Suppressor macrophage (primary cell): ENCODE results near the gene MDN1.

Experiments
- DNase-seq, 4 experiments: peaks; one replicate each; pipeline ENCODE4 v3.0.0-alpha.2; 2020 to 2022

MDN1 gene

GRCh38 chr6:89689732-89690131 lies 129.9 kb downstream of the MDN1 start:
- DNase-seq, result peak; percentile 49 to 74 (median 65)

DNA sequence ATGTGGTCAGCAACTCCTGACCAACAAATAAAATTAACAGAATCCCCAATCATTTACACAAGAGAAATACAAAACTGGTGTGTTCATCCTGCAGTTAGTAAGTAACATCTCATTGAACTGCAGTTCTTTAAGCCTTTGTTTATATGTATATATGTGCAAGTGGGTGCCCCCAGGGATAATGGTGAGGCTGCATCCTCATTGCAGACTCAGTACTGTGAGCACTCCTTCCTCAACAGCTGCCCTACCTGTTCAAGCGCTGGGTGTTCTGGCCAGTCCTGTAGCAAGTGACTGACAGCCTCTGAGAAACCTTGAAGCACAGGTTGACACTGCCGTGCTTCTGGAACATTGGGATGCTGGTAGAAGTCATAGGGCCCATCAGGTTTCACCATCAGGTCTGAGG lies 131.3 kb downstream of the MDN1 start:
- no peak for DNase-seq

- no peak for DNase-seq
Observed at GRCh38 chr6:89685311-89685710, 134.3 kb downstream of the MDN1 start.

GRCh38 chr6:89682991-89683390 lies 136.6 kb downstream of the MDN1 start:
- no peak for DNase-seq

GRCh38 chr6:89681983-89682564 lies 137.5 kb downstream of the MDN1 start:
- no peak for DNase-seq

GRCh38 chr6:89680551-89680950 lies 139.0 kb downstream of the MDN1 start:
- no peak for DNase-seq

DNA sequence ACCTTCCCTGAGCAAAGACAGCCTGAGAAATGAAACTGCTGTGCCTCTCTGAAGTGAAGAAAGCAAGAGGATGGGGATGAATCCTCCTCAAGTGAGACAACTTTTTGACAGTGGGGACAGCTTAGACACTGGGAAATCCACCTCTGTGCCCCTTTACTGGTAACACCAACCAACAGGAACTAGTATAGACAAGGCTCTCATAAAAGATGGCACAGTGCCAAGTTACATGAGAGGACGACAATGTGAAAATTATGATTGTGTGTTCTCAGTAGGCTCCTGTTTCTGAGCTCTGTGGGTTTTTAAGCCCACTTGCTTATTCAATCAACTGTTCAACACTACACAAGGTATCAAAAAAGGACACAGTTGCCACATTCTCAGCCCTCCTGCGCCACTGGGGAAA lies 139.4 kb downstream of the MDN1 start:
- peak in 2 of 4 experiments; percentile 3 to 21 for DNase-seq

- no peak for DNase-seq
Observed at GRCh38 chr6:89679215-89680120, 140.1 kb downstream of the MDN1 start.

DNA sequence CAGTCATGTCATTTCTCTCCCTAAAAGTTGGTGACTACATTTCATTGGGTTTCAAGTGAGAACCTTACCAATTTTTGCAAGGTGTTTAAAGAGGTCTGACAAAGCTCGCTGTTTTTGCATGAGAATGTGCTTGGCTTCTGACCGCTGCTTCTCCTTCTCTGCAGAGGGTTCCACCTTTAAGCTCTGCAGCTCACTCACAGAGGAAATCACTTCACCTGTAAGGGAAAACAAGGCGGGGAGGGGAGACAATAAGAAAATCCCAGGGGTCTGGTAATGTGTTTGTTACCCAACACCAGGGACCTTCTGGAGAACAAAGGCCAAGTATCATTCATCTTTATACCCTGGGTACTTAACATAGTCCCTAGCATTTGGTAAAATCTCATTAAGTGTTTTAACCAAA lies 141.1 kb downstream of the MDN1 start:
- DNase-seq, result no peak

DNA sequence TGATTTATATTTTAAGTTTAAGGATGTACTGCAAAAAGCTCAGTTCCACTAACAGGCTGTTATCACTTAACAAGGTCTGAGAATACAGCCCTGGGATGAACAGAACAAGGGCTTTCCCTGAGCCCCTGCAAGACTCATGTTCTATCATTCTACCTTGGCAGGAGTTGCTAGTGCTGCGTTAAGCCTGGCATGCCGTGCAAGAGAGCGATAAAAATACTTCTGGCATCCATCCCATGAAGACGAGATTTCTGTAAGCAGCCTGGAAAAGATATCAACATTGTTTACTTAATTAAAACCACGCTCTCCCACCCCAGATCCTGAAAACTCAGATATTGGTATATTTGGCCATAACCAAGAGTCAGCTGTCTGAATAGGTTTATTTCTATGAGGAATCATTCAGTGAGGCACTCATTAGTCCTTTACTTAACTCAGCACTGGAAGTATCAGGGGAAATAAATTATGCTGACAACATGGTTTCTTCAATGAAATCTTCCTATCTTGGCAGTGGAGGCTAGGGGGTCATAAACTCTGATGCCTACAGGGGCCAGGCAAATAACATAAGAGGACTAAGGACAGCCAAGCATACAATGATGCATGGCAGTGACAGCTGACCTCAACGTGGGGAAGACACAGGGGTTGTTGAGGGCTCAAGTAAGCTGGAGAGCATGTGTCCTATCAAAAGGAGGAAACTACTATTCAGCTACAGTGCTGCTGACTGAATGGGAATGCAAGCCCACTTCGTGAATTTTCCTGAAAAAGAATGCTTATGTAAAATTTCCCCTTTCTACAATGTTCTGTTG lies 143.4 kb downstream of the MDN1 start:
- no peak for DNase-seq

DNA sequence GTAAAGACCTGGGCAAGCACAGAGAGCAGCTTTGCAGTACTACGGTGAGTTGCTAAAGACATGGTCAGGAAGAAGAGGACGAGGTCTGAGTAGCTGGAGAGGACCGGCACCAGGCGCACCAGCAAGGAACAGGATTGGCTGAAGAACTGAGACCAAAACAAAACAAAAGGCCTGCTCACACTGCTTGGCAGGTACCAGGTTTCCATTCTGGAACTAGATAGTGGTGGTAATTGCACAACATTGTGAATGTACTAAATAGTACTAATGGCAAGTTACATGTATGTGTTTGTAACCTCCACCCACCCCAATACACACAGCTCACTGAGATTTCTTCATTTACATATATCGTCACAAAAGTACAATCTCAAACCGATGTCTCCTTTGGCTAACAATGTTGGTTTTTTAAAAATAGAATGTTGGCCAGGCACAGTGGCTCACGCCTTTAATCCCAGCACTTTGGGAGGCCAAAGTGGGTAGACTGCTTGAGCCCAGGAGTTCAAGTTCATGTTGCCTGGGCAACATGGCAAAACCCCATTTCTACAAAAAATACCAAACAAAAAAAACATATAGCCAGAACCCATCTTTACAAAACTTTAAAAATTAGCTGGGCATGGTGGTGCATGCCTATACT lies 148.5 kb downstream of the MDN1 start:
- no peak for DNase-seq

GRCh38 chr6:89669002-89669401 lies 150.6 kb downstream of the MDN1 start:
- DNase-seq, result no peak

- DNase-seq, result no peak
Observed at GRCh38 chr6:89667872-89668556, 151.6 kb downstream of the MDN1 start.

GRCh38 chr6:89662659-89663223 lies 156.9 kb downstream of the MDN1 start:
- no peak for DNase-seq

- no peak for DNase-seq
Observed at GRCh38 chr6:89661559-89661958, 158.0 kb downstream of the MDN1 start.

- DNase-seq, result no peak
Observed at GRCh38 chr6:89660981-89661380, 158.6 kb downstream of the MDN1 start.

- no peak for DNase-seq
Observed at GRCh38 chr6:89657445-89658158, 162.0 kb downstream of the MDN1 start.

- no peak for DNase-seq
Observed at GRCh38 chr6:89655122-89655521, 164.5 kb downstream of the MDN1 start.

GRCh38 chr6:89650579-89650978 lies 169.0 kb downstream of the MDN1 start:
- DNase-seq, result no peak

DNA sequence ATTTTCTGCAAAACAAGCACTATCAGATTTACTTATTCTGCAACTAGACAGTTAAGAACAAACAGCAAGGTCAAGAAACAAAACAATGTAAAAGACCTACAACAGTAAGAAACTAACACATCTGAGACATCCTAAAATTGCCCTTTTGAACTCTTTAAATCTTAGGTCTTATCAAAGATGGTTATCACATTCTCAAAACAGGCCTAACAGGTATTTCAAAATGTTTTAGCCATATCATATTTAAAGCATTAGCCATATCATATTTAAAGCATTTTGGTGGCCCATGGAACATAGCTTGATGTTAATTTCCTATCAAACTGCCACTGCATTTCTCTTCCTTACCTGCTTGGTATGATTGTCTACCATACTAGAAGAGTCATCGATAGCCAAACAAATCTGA lies 169.9 kb downstream of the MDN1 start:
- no peak for DNase-seq

- DNase-seq, result no peak
Observed at GRCh38 chr6:89644864-89645263, 174.7 kb downstream of the MDN1 start.
